ENCODE measurements around the gene ADGRB3. TPM values are rescaled to one million over a fixed set of nuclear protein-coding genes. Genes with fewer than 3 reads are reported as not detected.

Gene ADGRB3
- total RNA-seq, 4 donors from 2014 or later, result 3.9 to 9.8 (median 7.2) TPM

- 56 to 88% methylated on average over 3 of the region's 3 CpGs for WGBS, 2 donors (ENCODE audit: low coverage in 1 of 2)
- no peaks in the 10 kb centered on the region for H3K36me3 ChIP-seq
- TF ChIP-seq CTCF (IDR thresholded peaks at IDR 0.05) (no peak), EP300 (IDR thresholded peaks at IDR 0.05) (no peak), POLR2A (IDR thresholded peaks at IDR 0.05) (no peak), POLR2AphosphoS5 (IDR thresholded peaks at IDR 0.05) (no peak)
- no peaks in the 10 kb centered on the region for H3K4me1 ChIP-seq
- no peaks in the 10 kb centered on the region for H3K9me3 ChIP-seq
- no peak for ATAC-seq
- H3K27me3 ChIP-seq, result no peaks in the 10 kb centered on the region
- H3K27ac ChIP-seq, result no peak overlapping the region
- H3K4me3 ChIP-seq, result no peak overlapping the region
Observed at GRCh38 chr6:69398311-69398710, 763.2 kb downstream of the ADGRB3 start.

DNA sequence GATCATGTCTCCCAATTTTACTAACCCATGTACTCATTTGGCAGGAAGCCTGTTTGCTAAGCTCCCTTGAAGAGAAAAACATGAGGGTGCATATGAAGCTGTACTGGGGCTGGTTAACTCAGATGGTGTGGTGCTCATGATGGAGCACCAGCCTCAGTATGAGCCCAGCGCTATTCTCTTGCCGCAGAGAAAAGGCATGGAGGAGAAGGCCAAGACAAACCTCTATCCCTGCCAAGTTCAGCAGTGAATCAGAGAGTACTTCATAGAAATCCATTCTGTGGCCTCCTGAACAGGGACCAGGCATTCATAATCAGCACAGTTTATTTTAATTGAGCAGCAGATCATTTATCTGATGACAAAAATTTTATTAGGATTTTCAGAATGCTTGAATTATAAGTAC, 763.6 kb downstream of the ADGRB3 start:
- Histone ChIP-seq H3K9me3 (no peaks in the 10 kb centered on the region), H3K36me3 (no peaks in the 10 kb centered on the region), H3K27ac (no peak overlapping the region), H3K4me1 (no peaks in the 10 kb centered on the region), H3K4me3 (no peak overlapping the region), H3K27me3 (no peaks in the 10 kb centered on the region)
- no peak for ATAC-seq
- 50 to 61% methylated on average over 2 of the region's 2 CpGs for WGBS, 2 donors (ENCODE audit: low coverage in 1 of 2)
- no peak for TF ChIP-seq POLR2AphosphoS5 (IDR thresholded peaks at IDR 0.05)
- TF ChIP-seq CTCF (IDR thresholded peaks at IDR 0.05), result no peak
- TF ChIP-seq POLR2A (IDR thresholded peaks at IDR 0.05), result no peak
- TF ChIP-seq EP300 (IDR thresholded peaks at IDR 0.05), result no peak

GRCh38 chr6:69408886-69409285, 773.8 kb downstream of the ADGRB3 start:
- H3K36me3 ChIP-seq, result no peaks in the 10 kb centered on the region
- no peaks in the 10 kb centered on the region for H3K27me3 ChIP-seq
- no peak for ATAC-seq
- H3K9me3 ChIP-seq, result peaks cover 0 to 18% (median 0%) of the 10 kb centered on the region in 3 donors
- no peak for TF ChIP-seq POLR2AphosphoS5 (IDR thresholded peaks at IDR 0.05)
- TF ChIP-seq EP300 (IDR thresholded peaks at IDR 0.05), result no peak
- TF ChIP-seq POLR2A (IDR thresholded peaks at IDR 0.05), result no peak
- no peak for TF ChIP-seq CTCF (IDR thresholded peaks at IDR 0.05)
- H3K4me1 ChIP-seq, result no peaks in the 10 kb centered on the region
- H3K27ac ChIP-seq, result no peak overlapping the region
- no peak overlapping the region for H3K4me3 ChIP-seq
- WGBS, 2 donors (ENCODE audit: low coverage in 1 of 2), result 50% methylated on average over 2 of the region's 3 CpGs; no CpG with 5 or more reads in 1 of the 2 donors

DNA sequence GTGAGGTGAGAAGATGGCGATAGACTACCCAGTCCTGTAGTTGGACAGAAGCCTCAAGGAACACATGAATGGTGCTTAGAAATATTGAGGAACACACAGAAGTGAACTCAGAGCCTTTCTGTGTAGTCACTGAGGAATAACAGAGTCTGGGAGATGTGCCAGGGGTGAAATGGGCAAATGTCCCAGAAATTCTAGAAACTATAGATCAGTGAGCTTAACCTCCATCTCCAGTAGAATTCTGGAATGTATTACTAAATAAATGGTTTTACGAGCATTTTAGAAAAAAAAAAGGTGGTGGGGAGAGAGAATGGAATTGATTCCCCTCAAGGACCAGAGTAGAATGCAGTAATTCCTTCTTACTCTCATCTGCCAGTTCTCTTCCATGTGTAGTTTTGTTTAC, 781.7 kb downstream of the ADGRB3 start:
- no peak overlapping the region for H3K4me3 ChIP-seq
- no peaks in the 10 kb centered on the region for H3K36me3 ChIP-seq
- H3K4me1 ChIP-seq, result no peaks in the 10 kb centered on the region
- 25% methylated on average over 2 of the region's 2 CpGs for WGBS, 2 donors (ENCODE audit: low coverage in 1 of 2)
- H3K27me3 ChIP-seq, result no peaks in the 10 kb centered on the region
- TF ChIP-seq POLR2AphosphoS5 (IDR thresholded peaks at IDR 0.05), result no peak
- TF ChIP-seq EP300 (IDR thresholded peaks at IDR 0.05), result no peak
- no peak for TF ChIP-seq CTCF (IDR thresholded peaks at IDR 0.05)
- TF ChIP-seq POLR2A (IDR thresholded peaks at IDR 0.05), result no peak
- no peak overlapping the region for H3K27ac ChIP-seq
- ATAC-seq, result no peak
- no peaks in the 10 kb centered on the region for H3K9me3 ChIP-seq

DNA sequence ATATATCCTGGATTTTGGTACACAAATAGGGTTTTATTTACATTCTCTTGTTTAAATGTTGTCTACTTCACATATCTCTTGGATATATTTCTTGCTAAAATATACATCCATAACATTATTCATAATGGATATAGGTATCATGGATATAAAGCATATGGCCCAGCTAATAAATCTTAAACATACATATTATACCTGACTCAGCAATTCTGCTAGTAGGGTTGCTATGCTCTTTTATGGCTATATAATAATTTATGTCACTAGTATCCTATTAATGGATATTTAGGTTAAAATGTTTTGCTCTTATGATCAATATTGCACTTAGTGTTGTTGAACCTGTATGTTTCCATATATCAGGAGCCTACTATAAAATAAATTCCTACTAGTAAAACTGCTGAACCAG, 786.2 kb downstream of the ADGRB3 start:
- H3K36me3 ChIP-seq, result no peaks in the 10 kb centered on the region
- TF ChIP-seq EP300 (IDR thresholded peaks at IDR 0.05) (no peak), POLR2AphosphoS5 (IDR thresholded peaks at IDR 0.05) (no peak), CTCF (IDR thresholded peaks at IDR 0.05) (no peak), POLR2A (IDR thresholded peaks at IDR 0.05) (no peak)
- H3K4me1 ChIP-seq, result peaks cover 0 to 15% (median 0%) of the 10 kb centered on the region in 3 donors
- no peak for ATAC-seq
- no peak overlapping the region for H3K27ac ChIP-seq
- no peak overlapping the region for H3K4me3 ChIP-seq
- H3K9me3 ChIP-seq, result no peaks in the 10 kb centered on the region
- no peaks in the 10 kb centered on the region for H3K27me3 ChIP-seq
